Inflammatory macrophage treated with lipopolysaccharide for 1 hour (primary cell): ENCODE results near the gene FLRT1.
A peak's percentile ranks its signal among the peaks of the same experiment; 100 is the strongest.

Experiments
- DNase-seq, 2 donors: peaks; one replicate each; pipeline ENCODE4 v3.0.0-alpha.2; 2020 to 2022

FLRT1 gene

DNA sequence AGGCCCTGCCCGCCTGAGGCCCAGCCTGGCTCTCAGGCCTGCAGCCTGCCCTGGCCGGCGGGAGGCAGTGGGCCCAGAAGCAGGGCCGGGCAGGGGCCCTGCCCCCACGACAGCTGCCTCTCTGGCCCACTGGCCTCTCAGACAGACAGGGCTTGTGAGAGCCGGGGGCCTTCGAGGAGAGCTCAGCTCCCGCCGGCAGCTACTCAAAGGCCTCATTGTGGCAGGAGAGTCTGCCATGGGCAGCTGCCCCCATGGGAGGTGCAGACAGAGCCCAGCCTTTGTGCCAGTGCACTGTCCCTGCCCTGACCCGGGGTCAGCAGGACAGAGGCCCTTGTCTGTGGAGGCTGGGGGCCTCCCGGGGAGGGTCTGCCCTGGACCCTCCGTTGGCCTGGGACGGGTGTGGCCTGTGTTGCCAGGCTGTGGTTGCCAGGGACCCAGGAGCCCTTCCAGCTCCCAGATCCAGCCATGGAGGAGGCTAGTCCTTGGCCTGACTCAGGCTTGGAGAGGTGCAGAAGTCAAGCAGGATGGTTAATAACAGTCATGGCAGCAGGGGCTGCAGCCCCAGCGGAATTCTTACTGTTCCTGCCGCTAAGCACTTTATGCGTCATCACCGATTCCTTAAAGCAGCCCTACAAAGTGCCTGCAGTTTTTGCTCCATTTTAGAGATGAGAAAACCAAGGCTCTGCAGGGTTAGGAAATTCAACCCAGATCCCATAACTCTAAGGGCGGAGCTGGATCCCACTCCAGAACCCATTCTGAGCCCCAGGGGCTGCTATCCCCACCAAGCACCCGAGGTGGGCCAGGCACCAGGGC is 12.5 kb downstream of the FLRT1 start:
- no peak for DNase-seq

DNA sequence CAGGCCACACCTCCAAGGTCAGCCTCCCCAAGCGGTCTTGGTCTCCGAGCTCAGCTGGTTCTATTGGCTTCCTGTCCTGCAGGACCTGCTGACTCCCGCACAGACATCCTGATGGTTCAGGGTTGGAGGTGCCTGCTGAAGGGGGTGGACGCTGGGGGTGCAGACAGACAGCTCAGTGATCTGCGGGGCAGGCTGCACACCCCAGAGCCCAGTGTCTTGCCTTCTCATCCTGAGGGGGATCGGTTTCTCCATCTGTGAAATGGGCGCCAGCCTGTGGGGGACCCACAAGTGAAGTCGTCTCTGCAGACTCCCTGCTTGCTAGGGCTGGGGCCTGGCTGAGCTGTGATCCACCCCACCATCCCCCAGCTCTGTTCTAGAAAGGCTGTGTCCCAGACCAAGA is 13.8 kb downstream of the FLRT1 start:
- DNase-seq: no peak

DNA sequence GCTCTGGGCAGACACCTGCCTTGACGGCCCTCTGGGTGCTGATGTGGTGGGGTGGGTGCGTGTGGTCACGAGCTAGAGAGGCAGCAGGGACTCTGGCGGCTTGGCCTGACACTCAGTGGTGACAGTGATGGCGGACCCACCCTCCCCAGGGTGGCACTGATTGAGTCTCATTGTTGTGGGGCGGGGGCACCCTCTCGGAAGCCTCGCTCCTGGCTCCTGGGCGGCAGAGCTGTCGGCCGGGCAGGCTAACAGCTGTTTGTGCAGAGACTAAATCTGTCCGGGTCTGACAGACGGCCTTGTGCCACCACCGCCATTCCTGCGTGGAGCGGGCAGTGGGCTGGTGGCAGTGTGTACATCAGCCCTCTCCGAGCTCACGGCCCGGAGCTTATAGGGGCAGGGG is 15.6 kb downstream of the FLRT1 start:
- no peak for DNase-seq

DNA sequence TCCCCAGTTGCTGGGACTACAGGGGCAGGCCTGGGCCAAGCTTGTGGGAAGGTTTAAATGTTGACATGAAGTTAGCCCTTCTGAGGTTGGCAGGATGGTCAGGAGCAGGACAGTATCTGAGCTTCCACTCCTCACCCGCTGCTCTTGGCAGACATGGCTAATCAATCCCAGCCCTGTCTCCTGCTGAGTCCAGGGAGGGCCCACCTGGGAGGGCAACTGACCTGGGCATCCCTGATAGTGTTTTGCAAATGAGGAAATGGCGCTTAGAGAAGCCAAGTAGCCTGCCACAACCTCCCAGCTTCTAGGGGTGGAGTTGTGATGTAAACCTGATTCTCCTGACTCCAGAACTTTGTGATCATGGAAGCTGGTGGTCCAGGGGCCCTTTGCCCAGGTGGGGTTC is 16.7 kb downstream of the FLRT1 start:
- no peak for DNase-seq

DNA sequence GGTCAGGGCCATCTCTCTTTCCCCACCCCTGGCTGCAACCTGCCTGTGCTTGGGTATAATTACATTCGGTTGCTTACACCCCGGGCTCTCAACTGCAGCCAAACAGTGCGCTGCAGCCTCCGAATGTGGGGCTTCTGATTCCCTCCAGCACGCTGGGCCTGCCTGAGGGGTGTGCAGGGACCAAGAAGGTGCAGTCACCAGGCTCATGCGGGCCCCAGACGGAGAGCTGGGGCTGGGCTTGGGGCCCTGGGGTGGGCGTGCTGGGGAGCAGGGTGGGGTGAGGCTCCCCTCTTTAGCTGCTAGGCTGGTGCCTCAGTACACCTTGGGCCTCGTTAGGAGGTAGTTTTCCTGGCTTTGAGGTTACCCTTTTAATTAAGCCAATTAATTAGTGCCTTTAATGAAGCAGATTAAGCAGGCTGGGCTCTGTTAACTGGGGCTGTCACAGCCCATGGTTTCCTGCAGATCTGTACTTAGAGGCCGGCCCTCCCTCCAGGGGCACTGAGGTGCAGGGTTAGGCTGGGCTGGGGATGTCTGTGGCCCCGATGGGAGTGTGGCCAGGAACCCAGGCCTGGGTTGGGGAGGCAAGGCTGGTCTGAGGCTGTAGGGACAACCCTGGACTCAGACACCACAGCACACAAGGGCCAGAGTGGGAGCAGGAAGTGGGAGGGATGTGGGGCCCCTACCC is 17.3 kb downstream of the FLRT1 start:
- DNase-seq: no peak

DNA sequence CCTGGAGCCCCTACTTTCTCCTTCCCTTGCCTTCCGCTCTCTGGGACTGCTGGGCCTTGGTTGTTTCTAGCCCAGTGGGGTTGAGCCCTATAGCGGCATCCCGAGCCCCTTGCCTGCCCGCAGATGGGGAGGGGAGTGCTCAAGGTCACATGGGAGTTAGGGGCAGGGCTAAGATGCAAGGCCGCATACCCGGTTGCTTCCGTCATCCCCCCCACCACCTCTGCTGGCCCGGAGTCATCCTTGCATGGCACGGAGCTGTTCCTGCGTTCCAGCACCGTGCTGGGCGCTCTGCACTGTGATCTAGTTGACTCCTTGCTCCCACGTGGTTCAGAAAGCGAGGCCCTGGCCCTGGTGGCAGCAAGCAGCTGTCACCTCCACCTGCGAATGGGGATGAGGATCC is 18.0 kb downstream of the FLRT1 start:
- no peak for DNase-seq

DNA sequence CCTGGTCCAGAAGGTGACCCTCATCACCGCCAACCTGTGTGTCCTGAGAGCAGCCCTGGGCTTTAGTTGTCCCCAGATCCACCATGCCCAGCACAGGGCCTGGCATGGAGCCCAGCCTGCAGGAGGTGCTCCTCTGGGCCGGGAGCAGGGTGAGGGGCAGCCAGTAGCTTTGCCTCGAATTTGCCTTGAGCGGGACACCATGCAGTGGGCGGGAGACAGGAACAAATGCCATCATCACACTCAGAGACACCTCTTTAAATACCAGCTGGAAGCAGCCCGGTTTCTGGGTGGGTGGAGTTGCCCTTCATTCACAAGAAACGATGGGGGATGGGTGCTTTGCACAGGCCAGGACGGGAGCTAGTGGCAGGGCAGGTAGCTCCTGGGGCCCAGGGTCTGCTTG is 19.3 kb downstream of the FLRT1 start:
- DNase-seq: no peak

DNA sequence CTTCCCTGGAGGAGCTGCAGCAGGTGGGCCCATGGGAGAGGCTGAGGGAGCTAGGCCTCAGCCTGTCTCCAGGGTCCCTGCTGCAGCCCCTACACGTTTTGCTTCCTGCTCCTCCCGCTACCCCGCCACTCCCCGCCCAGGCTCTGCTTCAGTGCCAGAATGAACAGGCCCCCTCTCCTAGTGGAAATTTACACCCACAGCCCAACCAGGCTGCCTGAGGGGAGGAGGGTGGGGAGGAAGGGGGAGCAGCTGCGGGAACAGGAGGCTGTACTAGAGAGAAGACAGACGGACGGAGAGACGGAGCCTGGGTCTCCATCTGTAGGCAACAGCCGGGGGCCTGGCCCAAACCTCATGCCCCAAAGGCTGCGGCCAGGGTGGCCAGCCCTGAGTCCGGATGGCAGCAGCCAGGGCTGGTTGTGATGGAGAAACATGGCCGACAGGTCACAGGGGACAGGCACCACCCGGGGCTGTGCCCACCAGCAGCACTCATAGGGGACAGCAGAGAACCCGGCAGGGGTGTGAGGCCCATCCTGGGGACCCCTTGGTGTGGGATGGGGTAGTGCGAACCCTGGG is 20.6 kb downstream of the FLRT1 start:
- DNase-seq: no peak

DNA sequence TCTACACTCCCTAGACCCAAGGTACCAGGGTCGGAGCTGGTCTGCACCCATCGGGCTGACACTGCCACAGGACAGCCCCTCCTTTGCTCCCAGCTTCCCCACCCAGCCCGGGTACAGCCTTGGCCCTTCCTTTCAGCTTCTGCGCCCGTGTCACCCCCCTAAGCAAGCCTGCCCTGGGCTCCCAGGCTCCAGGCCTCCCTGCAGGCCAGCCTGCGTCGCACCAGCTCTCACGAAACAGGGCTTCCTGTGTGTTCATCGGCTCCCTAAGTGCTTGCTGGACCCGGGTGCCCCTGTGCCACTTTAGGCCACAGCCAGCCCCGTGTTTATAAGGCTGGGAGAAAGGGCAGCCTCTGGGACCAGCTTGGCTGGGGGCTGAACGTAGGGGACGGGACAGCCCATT is 21.1 kb downstream of the FLRT1 start:
- DNase-seq: no peak

DNA sequence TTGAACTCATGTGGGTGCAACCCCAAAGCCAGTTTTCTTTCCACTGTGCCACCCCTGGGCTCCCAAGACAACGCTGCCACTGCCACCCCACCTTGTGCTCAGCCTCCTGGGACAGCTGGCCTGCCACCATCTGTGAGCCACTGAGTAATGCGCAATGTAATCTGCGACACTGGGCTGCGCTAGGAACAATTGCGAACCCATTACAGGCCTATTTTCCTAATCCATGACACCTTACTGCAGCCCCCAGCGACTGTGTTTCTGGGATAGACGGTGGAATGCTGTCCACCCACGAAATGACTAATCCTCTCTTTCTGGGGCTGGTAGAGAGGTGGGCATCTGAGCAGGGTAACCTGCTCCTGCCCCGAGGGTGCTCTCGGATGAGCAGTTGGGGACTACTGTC is 22.2 kb downstream of the FLRT1 start:
- no peak for DNase-seq

DNA sequence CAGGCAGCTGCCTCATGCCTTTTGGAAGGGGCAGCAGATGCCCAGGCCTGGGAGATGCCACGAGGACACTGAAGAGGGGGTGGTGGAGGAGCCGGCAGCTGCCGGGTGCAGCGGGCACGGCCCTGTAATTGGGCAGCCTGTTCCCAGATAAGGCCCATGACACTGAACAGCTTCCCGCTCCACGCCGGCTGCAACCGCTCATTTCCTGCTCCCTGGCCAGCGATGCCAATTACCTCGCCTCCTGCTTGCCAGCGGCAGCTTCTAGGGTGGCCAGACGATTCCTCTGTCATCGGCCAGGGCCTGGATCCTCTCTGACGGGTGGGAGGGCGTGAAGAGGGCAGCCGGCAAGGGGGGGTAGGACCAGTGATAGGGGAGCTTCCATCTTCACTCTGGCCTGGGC is 22.8 kb downstream of the FLRT1 start:
- no peak for DNase-seq

DNA sequence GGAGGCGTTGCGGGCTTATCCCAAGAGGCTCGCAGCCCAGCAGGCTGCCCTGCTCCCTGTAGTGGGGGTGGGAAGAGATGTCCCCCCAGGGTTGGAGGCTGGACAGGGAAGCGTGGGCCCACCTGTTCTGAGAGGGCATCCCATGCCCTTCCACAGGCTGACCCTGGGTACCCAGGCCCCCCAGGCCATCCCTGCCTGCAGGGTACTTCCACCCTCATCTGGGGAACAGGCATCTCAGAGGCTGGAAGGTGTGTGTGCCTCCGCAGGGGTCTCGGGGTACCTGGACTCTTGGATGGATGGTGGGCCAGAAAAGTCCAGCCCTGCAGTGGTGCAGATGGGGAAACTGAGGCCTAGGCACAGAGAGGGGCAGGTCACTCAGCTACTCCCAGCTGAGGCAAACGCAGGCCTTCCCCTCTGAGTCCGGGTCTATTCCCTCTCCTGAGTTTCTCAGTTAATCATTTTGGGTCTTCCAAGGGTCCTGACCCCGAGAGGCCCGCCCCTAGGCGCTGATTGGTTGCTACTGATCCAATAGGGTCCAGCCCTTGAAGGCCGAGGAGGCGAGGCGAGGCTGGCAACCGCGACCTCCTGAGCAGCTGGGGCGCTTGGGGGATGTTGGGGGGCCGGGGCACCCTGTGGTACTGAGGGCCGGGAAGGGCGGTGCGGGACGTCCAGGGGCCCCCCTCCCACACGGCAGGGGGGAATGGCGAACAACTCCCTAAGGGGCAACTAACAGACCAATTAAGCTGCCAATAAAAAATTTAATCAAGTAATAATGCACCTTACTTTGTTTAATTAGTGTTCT is 23.8 kb downstream of the FLRT1 start:
- DNase-seq: no peak

DNA sequence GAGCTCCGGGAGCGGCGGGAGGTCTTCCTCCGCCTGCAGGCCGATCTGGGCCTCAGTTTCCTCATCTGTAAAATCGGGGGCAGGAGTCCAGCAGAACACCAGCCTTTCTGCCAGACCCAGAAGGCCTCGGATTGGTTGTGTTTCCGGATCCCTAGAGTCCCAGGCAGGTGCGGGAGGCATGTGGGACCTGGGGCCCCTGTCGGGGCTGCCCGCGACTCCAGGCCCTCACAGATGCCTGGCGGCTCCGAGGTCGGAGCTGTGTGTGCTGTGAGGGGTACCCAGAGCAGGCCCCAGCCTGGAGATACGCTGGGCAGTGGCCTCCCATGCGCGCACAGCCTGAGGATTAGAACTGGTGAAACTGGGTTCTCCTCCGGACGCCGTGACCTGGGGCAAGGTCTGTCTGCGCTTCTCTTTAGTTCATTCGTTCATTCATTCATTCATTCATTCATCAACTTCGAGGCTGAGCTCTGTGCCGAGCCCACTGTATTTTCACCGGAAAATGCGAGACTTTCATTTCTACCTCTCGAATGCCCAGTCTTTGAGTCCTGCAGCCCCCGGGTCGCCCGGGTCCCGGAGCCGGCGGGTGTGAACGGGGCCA is 24.6 kb downstream of the FLRT1 start:
- DNase-seq: no peak

DNA sequence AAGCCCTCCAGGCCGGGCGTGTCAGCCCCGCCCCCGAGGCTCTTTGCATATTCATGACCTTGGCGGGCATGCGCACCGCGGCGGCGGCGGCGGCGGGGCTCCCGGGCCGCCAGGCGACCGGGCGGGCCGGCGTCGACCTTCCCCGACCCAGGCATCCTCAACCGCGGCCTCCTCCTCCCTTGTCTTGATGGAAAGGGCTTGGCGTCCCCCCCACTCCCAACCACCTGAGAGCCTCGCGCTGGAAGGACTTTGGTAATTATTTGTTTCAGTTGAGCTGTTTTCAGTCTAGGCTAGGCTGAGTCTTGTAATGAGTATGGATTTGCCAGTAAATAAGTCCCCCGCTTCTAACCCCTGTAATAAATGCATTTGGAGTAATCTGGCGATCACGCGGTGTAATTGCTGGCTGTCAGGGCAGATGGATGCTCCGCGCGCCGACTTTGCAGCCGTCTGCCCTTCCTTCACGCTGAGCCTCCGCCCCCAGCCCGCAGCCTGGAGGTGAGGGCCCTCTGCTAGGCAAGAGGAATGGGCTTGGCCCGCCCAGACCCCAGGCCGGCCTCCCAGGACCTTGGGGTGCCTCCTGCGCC is 25.2 kb downstream of the FLRT1 start:
- DNase-seq: peak; percentile 3 to 44

DNA sequence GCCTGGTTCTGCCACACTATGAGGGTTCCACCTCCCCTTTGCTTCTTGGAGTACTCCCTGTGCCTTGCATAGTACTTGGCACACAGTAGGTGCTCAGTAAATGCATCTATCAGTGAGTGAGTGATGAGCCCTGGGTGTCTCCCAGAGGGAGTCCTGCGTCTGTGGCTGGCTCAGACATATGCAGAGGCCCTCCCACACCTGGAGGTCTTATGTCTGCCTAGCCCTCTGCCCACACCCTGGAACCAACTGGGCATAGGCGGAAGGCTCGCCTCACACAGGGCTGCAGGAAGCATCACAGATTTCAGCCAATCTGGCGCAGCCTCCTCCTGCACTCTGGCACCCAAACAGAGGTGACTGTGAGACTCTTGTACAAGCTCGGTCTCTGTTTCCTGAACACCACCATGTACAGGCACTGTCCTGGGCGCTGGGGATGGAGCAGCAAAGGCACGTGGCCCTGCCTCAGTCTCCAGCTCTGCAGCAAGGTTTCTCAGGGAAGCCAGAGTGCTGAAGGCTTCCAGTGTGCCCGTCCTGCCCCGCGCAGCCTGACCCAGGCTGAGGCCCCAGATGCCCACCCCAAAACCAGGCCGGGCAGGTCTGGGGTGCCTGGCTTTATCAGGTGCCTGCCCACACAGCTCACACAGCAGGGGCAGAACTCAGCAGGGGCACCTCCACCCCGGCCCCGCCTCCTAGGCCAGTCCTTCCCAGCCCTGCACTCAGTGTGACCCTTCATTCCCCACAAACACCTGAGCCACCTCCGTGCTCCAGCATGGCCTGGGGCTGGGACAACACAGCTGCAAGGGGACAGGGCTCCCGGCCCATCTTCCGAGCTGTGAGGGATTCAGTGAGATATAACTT is 26.7 kb downstream of the FLRT1 start:
- no peak for DNase-seq

DNA sequence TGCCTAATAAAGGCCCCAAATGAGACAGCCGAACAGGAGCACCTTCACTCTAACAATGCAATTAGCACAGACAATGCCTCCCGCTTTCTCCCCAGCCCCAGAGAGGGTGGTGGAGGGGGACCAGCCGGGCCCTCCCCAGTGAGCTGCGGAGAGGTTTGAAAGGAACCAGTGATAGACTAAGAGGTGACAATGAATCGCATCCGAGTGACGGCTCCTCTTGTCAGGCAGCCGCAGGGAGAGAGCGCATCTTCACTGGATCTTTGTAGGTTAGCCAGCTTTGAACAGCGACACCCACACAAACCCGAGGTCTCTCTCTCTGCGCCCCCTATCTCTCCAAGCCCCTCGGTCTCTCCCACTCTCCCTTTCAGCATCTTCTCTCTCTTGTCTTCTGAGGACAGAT is 28.0 kb downstream of the FLRT1 start:
- no peak for DNase-seq

DNA sequence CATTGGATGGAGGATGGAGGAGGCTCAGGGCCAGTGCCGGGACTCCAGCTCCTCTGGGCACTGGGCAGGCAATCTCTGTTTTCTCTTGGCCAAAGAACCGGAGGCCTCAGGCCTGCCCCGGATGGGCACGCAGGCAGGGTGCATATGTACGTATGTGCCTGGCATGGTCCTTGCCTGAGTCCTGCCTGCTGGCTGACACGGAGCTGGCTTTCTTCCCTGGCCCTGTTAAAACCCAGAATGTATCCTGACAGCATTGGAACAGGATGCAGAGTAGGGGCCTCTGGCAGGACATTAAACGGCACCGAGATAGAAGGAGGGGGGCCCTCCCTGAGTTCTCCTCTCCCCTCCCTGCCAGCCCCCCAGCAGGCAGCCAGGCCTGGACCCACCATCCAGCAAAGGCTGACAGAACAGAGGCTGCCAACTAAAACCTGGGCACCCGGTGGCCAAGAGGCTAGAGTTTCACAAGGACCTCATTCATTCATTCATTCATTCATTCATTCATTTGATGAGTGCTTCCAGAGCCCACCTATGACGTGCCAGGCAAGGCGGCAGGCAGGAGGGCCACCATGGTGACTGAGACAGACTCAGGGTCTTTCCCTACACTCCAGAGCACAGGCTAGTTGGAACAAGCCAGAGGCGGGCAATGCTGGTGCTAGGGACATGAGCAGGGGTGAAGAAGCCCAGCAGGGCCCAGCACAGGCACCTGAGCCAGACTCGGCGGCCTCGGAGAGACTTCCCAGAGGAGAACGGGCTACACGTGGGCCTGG is 28.8 kb downstream of the FLRT1 start:
- DNase-seq: no peak

DNA sequence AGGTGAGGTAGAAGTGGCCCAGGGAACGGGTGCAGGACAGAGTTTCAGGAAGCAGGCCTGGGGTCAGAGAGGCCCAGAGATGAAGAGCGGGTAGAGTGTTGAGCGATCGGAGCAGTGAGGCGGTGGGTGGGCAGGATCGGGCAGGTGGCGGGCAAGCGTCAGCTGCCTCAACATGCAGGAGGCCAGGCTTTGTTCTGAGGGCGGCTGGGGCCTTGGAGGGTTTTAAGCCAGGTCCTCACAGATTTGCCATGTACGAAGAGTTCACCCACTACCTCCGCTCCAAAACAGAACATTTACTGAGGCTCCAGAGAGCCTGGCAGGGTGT is 29.4 kb downstream of the FLRT1 start:
- DNase-seq: no peak

DNA sequence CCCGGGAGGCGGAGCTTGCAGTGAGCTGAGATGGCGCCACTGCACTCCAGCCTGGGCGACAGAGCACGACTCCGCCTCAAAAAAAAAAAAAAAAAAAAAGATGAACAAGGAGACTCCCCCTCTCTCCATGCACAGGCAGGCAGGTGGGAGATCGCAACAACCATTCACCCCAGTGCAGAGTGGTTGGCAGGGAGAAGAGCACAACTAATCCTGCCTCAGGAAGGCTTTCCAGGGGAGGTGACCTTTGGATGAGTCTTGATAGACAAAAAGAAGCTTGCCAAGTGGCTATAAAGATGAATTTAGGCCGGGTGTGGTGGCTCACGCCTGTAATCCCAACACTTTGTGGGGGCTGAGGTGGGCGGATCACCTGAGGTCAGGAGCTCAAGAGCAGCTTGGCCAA is 30.0 kb downstream of the FLRT1 start:
- no peak for DNase-seq

DNA sequence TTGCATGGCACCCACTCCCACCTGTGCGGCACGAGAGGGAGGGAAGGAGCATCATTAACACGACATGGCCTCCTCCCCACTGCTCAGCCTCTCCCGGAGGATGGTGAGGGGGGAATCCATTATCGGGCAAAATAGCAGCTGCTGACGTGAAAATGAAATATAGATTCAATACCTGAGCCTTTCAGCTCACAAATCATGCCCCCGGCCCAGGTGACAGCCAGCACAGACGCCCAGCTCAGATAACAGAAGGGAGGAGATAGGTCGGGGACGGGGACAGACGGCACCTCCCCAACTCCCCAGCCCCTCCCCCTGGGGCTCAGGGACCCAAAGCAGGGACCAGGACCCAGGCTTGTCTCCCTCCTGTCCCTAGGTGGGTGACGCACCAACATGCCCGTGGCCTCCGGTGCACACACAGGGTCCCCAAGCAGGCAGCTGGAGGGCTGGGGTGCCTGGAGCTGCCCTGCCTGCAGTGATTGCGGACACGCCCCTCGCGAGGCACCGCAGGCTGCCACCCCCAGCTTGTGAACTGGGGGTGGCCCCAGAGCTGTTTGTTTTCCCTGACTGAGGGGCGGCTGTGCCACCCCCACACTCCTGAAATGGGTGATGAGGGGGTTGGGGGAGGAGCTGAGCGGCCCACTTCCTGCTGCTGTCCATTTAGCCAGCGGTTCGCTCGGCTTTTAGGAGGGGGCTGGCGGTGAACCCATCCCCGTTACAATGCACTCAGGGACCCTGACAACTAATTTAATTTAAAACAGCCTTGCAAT is 31.7 kb downstream of the FLRT1 start:
- no peak for DNase-seq
